Gastroesophageal sphincter (tissue), 3 donors: ENCODE results near the gene ERC1.

Experiments
- EP300 ChIP-seq: sonication (generic); formaldehyde crosslinking; IDR thresholded peaks from one replicate; pipeline ENCODE4 v1.6.1; 2017; ENCODE audit warnings: antibody characterized with exemption, mild to moderate bottlenecking
- POLR2A ChIP-seq, 2 donors: fragments of 450-650 bp; IDR thresholded peaks; one replicate each; pipeline ENCODE4 v1.6.1; 2017; ENCODE audit warnings: antibody characterized with exemption in 2 of 2, mild to moderate bottlenecking in 2 of 2, moderate library complexity in 1 of 2
- POLR2AphosphoS5 ChIP-seq: sonication (generic); formaldehyde crosslinking; IDR thresholded peaks from one replicate; pipeline ENCODE4 v1.6.1; 2017; ENCODE audit warnings: antibody characterized with exemption
- TF ChIP-seq, protein P1 (sequence below), 4 experiments: fragments of 200-600 bp in 2 of 4; fragments of 450-650 bp in 2 of 4; sonication (generic) in 1 of 4; IDR thresholded peaks; one replicate each; pipeline ENCODE4 v1.5.1; 2017 to 2019; ENCODE audit warnings: antibody characterized with exemption in 4 of 4, mild to moderate bottlenecking in 2 of 4, moderate library complexity in 2 of 4

- TF ChIP-seq, protein P1, sequence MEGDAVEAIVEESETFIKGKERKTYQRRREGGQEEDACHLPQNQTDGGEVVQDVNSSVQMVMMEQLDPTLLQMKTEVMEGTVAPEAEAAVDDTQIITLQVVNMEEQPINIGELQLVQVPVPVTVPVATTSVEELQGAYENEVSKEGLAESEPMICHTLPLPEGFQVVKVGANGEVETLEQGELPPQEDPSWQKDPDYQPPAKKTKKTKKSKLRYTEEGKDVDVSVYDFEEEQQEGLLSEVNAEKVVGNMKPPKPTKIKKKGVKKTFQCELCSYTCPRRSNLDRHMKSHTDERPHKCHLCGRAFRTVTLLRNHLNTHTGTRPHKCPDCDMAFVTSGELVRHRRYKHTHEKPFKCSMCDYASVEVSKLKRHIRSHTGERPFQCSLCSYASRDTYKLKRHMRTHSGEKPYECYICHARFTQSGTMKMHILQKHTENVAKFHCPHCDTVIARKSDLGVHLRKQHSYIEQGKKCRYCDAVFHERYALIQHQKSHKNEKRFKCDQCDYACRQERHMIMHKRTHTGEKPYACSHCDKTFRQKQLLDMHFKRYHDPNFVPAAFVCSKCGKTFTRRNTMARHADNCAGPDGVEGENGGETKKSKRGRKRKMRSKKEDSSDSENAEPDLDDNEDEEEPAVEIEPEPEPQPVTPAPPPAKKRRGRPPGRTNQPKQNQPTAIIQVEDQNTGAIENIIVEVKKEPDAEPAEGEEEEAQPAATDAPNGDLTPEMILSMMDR (IDR thresholded peaks at IDR 0.05): no peak
- no peak for TF ChIP-seq POLR2A (IDR thresholded peaks at IDR 0.05)
- no peak for TF ChIP-seq EP300
- no peak for TF ChIP-seq POLR2AphosphoS5
These were observed 348.7 kb downstream of the ERC1 start for GRCh38 chr12:1339618-1340319.
